Activated B cell treated with CpG ODN at 0.5 μM for 24 hours (primary cell): ENCODE data around the gene SLC6A12. TPM values are rescaled to one million over a fixed set of nuclear protein-coding genes. Genes with fewer than 3 reads are reported as not detected.

Experiments used
- ATAC-seq: fragments of 200-7000 bp; cut with Tn5 transposase; one replicate; pipeline ENCODE4 v1.10.0; 2021; ENCODE audit warnings: low read depth, mild to moderate bottlenecking, moderate library complexity
- CTCF ChIA-PET: fragments of 350-600 bp; sonication (Branson Sonifier 250); formaldehyde crosslinking; loops from one replicate; lab custom pipeline; 2021; ENCODE audit warnings: antibody characterized with exemption; lab: Charles Lee
- POLR2A ChIA-PET: fragments of 350-600 bp; sonication (Branson Sonifier 250); formaldehyde crosslinking; loops from one replicate; lab custom pipeline; 2021; ENCODE audit warnings: antibody characterized with exemption; lab: Charles Lee
- DNase-seq: peaks from one replicate; pipeline ENCODE4 v3.0.0; 2022
- H3K27ac Mint-ChIP-seq: one replicate; pipeline ENCODE4 v1.8.0; 2020; ENCODE audit warnings: mixed read lengths
- H3K27me3 Mint-ChIP-seq: one replicate; pipeline ENCODE4 v1.8.0; 2021; ENCODE audit warnings: mixed read lengths
- H3K36me3 Mint-ChIP-seq: one replicate; pipeline ENCODE4 v1.8.0; 2021; ENCODE audit warnings: low read depth, mixed read lengths
- H3K4me1 Mint-ChIP-seq: one replicate; pipeline ENCODE4 v1.8.0; 2021; ENCODE audit warnings: mixed read lengths
- H3K4me3 Mint-ChIP-seq: one replicate; pipeline ENCODE4 v1.8.0; 2020; ENCODE audit warnings: mild to moderate bottlenecking, mixed read lengths
- H3K9me3 Mint-ChIP-seq: one replicate; pipeline ENCODE4 v1.8.0; 2020; ENCODE audit warnings: mixed read lengths
- CTCF ChIP-seq: fragments of 200-600 bp; IDR thresholded peaks from one replicate; pipeline ENCODE4 v1.8.0; 2022; ENCODE audit warnings: antibody characterized with exemption, mild to moderate bottlenecking
- intact Hi-C: fragments of 100-400 bp; cut with micrococcal nuclease; formaldehyde crosslinking; loops from one replicate; pipeline ENCODE4 v1.15.1; 2024
- total RNA-seq: library from RNA; stranded (reverse); gene quantifications from 2 replicates; pipeline ENCODE4 v1.2.3, GENCODE V29; 2022

Gene SLC6A12
- total RNA-seq, 1 donor from 2014 or later = not detected

- H3K9me3 Mint-ChIP-seq = no peaks in the 10 kb centered on the region
- no peak for TF ChIP-seq CTCF
- no peak overlapping the region for H3K4me3 Mint-ChIP-seq
- H3K36me3 Mint-ChIP-seq = no peaks in the 10 kb centered on the region
- H3K27ac Mint-ChIP-seq = no peak overlapping the region
- no peak for DNase-seq
- ChIA-PET POLR2A (no interaction called here), CTCF (no interaction called here)
- H3K4me1 Mint-ChIP-seq = peaks cover 3% of the 10 kb centered on the region
- peaks cover 13% of the 10 kb centered on the region for H3K27me3 Mint-ChIP-seq
- intact Hi-C loops = no loop called here
- ATAC-seq = no peak
These were observed 36.5 kb downstream of the SLC6A12 start for GRCh38 chr12:177336-177979.

- no peak for DNase-seq
- Mint-ChIP-seq H3K4me1 (peaks cover 3% of the 10 kb centered on the region), H3K36me3 (no peaks in the 10 kb centered on the region), H3K27me3 (peaks cover 13% of the 10 kb centered on the region), H3K9me3 (no peaks in the 10 kb centered on the region), H3K4me3 (no peak overlapping the region), H3K27ac (no peak overlapping the region)
- ChIA-PET POLR2A (no interaction called here), CTCF (no interaction called here)
- TF ChIP-seq CTCF = no peak
- no peak for ATAC-seq
- intact Hi-C loops = no loop called here
These were observed 37.4 kb downstream of the SLC6A12 start for GRCh38 chr12:176321-177181.

GRCh38 chr12:175759-176158 is 38.2 kb downstream of the SLC6A12 start:
- DNase-seq = no peak
- no peak overlapping the region for H3K4me3 Mint-ChIP-seq
- no peak for ATAC-seq
- POLR2A ChIA-PET = no interaction called here
- peaks cover 13% of the 10 kb centered on the region for H3K27me3 Mint-ChIP-seq
- H3K36me3 Mint-ChIP-seq = no peaks in the 10 kb centered on the region
- TF ChIP-seq CTCF = no peak
- peaks cover 3% of the 10 kb centered on the region for H3K4me1 Mint-ChIP-seq
- intact Hi-C loops = no loop called here
- CTCF ChIA-PET = no interaction called here
- no peaks in the 10 kb centered on the region for H3K9me3 Mint-ChIP-seq
- H3K27ac Mint-ChIP-seq = no peak overlapping the region

GRCh38 chr12:175250-175649 is 38.7 kb downstream of the SLC6A12 start:
- H3K4me1 Mint-ChIP-seq = peaks cover under 1% of the 10 kb centered on the region

More at GRCh38 chr12:175250-175649, 38.7 kb downstream of the SLC6A12 start:
- CTCF ChIA-PET = no interaction called here
- intact Hi-C loops = no loop called here
- Mint-ChIP-seq H3K9me3 (no peaks in the 10 kb centered on the region), H3K27me3 (peaks cover 13% of the 10 kb centered on the region), H3K27ac (no peak overlapping the region), H3K36me3 (no peaks in the 10 kb centered on the region), H3K4me3 (no peak overlapping the region)
- TF ChIP-seq CTCF = no peak
- POLR2A ChIA-PET = no interaction called here
- ATAC-seq (no peak), DNase-seq (no peak)
